Spinal cord (tissue), 10 donors: ENCODE measurements around the gene PRDM16. TPM values are rescaled to one million over a fixed set of nuclear protein-coding genes. Genes with fewer than 3 reads are reported as not detected.

Experiments
- DNase-seq, 6 donors: peaks; one replicate each; pipeline versions ENCODE4 v3.0.0 to v3.0.0-alpha.2; 2013 to 2015; ENCODE audit warnings: low spot score in 6 of 6, low read depth in 4 of 6
- H3K27ac ChIP-seq: one replicate; pipeline ENCODE4 v1.5.1; 2013; ENCODE audit warnings: low read depth, low read length, control low read depth
- H3K27me3 ChIP-seq: one replicate; pipeline ENCODE4 v1.6.1; 2013; ENCODE audit warnings: low read length; ENCODE audit not compliant: control insufficient read depth, insufficient read depth
- H3K36me3 ChIP-seq: one replicate; pipeline ENCODE4 v1.6.1; 2013; ENCODE audit warnings: low read length; ENCODE audit not compliant: control insufficient read depth, insufficient read depth
- H3K4me1 ChIP-seq: one replicate; pipeline ENCODE4 v1.6.1; 2013; ENCODE audit warnings: low read length; ENCODE audit not compliant: control insufficient read depth, insufficient read depth
- H3K4me3 ChIP-seq: one replicate; pipeline ENCODE4 v1.5.1; 2013; ENCODE audit warnings: low read depth, low read length, control low read depth
- H3K9me3 ChIP-seq: one replicate; pipeline ENCODE4 v1.6.1; 2013; ENCODE audit warnings: low read length; ENCODE audit not compliant: control insufficient read depth, insufficient read depth
- WGBS: methylation state at CpG from one replicate; pipeline ENCODE4 v1.1.5; 2013; ENCODE audit warnings: missing lambda C conversion rate; ENCODE audit not compliant: insufficient coverage; 5-methylcytosine and 5-hydroxymethylcytosine counted together
- polyA plus RNA-seq, 2 donors: library from polyadenylated mRNA; unstranded; fragments of 120-200 nt; gene quantifications; one replicate each; pipeline ENCODE4 v1.2.1, GENCODE V29; 2013; ENCODE audit not compliant: insufficient read length in 2 of 2
- total RNA-seq, 2 donors: library from RNA; depleted of rRNA in 1 of 2; stranded (reverse); fragments of 120-200 nt in 1 of 2; fragments of >200 nt in 1 of 2; gene quantifications; one replicate each; pipeline versions ENCODE4 v1.2.3 to v1.2.4, GENCODE V29; 2013 to 2014
- donor health status: healthy.

The PRDM16 gene
- total and polyA plus RNA-seq, 4 donors: 6.1 to 8.3 (median 7.3) TPM

DNA sequence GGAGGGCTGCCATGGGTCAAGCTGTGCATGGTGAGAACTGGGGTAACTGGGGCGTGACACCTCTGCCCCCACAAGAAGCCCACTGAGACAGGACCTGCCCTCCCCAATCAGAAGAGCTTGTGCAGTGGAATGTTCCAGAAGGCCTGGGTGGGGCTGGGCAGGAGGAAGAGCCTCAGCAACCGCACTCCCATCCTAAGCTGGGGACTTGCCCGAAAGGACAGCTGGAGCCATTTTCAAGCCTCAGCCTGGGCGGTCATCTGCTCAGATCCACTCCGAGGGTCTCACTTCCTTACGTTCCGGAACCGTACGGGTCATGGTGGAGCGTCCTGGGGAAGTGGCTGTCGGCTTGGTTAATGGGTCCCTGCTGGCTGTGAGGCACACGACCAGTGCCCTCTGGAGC is 226.8 kb downstream of the PRDM16 start:
- H3K27me3 ChIP-seq: peaks cover 6% of the 10 kb centered on the region
- H3K27ac ChIP-seq: no peak overlapping the region
- DNase-seq: no peak
- WGBS: 90% methylated on average over 12 of the region's 12 CpGs
- peaks cover 7% of the 10 kb centered on the region for H3K36me3 ChIP-seq
- H3K9me3 ChIP-seq: no peaks in the 10 kb centered on the region
- peaks cover 22% of the 10 kb centered on the region for H3K4me1 ChIP-seq
- no peak overlapping the region for H3K4me3 ChIP-seq

GRCh38 chr1:3296326-3296725 is 227.3 kb downstream of the PRDM16 start:
- WGBS: 63% methylated on average over 10 of the region's 11 CpGs
- no peak overlapping the region for H3K4me3 ChIP-seq
- peaks cover 22% of the 10 kb centered on the region for H3K4me1 ChIP-seq
- DNase-seq: no peak
- no peaks in the 10 kb centered on the region for H3K9me3 ChIP-seq
- peaks cover 6% of the 10 kb centered on the region for H3K27me3 ChIP-seq
- H3K27ac ChIP-seq: no peak overlapping the region
- H3K36me3 ChIP-seq: peaks cover 4% of the 10 kb centered on the region

DNA sequence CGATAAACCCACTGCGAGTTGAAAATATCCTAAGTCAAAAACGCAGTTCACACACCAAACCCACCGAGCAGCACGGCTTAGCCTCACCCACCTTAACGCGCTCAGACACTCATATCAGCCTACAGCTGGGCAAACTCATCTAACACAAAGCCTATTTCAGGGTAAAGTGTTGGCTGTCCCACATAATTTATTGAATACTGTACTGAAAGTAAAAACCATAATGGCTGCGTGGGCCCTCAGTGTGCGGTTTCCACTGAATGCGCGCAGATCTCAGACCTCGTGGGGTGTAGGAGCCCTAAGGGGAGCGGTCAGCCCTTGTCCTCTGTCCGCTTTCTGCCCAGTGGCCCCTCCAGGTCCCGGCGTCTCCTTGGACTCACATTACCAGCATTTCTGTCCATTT is 227.8 kb downstream of the PRDM16 start:
- Histone ChIP-seq H3K4me3 (no peak overlapping the region), H3K36me3 (peaks cover 4% of the 10 kb centered on the region), H3K27ac (no peak overlapping the region), H3K4me1 (peaks cover 19% of the 10 kb centered on the region), H3K27me3 (peaks cover 6% of the 10 kb centered on the region), H3K9me3 (peaks cover under 1% of the 10 kb centered on the region)
- WGBS: 89% methylated on average over 16 of the region's 16 CpGs
- no peak for DNase-seq

DNA sequence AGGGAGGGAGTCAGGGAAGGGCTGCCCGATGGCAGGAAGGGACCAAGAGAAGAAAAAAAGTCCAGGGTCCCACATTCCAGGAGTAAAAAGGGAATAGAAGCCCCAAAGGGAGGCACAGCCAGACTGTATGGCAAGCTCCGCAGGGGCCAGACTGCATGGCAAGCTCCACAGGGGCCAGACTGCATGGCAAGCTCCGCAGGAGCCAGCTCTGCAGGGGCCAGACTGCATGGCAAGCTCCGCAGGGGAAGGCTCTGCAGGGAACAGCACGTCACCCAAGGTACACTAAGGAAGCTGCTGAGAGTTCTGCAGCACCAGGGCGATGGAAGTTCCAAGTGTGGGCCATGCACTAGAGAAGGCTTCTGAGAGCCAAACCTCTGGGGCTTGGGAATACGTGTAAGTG is 228.8 kb downstream of the PRDM16 start:
- Histone ChIP-seq H3K27me3 (peaks cover 6% of the 10 kb centered on the region), H3K36me3 (peaks cover 4% of the 10 kb centered on the region), H3K4me3 (no peak overlapping the region), H3K27ac (no peak overlapping the region), H3K4me1 (peaks cover 18% of the 10 kb centered on the region), H3K9me3 (peaks cover 1% of the 10 kb centered on the region)
- 89% methylated on average over 7 of the region's 7 CpGs for WGBS
- DNase-seq: no peak

DNA sequence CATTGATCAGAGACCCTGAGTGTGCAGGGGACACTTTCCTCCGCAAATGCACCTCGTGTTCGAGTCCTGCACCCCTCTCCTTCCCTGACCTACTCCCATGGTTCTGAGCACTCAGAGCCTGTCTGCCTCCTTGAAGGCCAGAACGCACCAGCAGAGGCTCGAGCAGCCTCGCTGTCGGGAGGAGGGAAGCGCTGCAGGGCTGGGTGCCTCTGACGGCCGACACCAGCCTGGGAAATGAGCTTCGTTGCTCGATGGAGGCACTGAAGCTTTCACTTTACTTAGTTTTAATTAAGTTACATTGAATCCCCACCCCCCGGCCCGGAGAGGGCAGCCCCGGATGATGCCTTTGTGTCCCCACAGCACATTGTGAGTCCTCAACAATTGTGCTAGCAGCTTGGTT is 229.2 kb downstream of the PRDM16 start:
- peaks cover 1% of the 10 kb centered on the region for H3K9me3 ChIP-seq
- H3K4me1 ChIP-seq: peaks cover 16% of the 10 kb centered on the region
- H3K27ac ChIP-seq: no peak overlapping the region
- 93% methylated on average over 15 of the region's 15 CpGs for WGBS
- H3K36me3 ChIP-seq: peaks cover 4% of the 10 kb centered on the region
- no peak overlapping the region for H3K4me3 ChIP-seq
- no peak for DNase-seq
- H3K27me3 ChIP-seq: peaks cover 4% of the 10 kb centered on the region

DNA sequence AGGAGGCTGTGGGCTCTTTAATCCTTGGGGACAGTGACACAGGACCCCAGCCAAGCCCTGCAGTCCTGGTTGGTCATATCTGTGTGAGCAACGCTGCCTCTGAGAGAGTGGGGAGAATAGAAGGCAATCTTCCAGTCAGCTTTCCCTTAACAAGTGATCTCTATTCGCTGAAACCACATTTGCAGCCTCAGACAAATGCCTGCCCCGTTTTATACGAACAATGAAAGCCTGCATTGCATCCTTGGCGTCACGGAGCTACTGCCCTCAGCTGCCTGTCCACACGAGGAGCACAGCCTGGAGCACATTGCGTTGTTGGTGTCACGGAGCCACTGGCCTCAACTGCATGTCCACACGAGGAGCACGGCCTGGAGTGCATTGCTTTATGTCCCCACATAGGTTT is 235.2 kb downstream of the PRDM16 start:
- WGBS: 39% methylated on average over 11 of the region's 11 CpGs
- peaks cover 23% of the 10 kb centered on the region for H3K4me1 ChIP-seq
- H3K4me3 ChIP-seq: no peak overlapping the region
- H3K27me3 ChIP-seq: no peaks in the 10 kb centered on the region
- peak in 2 of 6 donors; percentile 55 to 63 for DNase-seq
- no peak overlapping the region for H3K27ac ChIP-seq
- H3K9me3 ChIP-seq: peaks cover 1% of the 10 kb centered on the region
- H3K36me3 ChIP-seq: peaks cover 5% of the 10 kb centered on the region

DNA sequence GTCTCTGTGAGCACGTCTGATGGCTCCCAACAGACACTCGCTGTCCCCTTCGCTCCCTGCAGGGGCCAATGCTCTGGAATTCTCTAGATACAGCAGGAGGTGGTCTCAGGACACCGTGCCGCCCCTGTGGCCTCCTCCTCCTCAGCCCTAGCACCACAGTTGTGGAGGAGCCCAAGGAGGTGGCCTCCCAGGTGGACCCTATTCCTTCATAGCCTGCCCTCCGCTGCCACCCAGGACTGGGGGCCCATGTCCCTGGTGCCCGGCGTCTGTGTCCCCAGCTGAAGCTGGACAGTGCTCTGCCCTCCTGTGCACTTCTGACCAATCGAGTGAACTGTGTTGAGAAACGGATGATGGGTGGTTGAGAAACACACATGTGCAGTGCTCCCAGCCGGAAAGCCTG is 235.7 kb downstream of the PRDM16 start:
- peaks cover 1% of the 10 kb centered on the region for H3K9me3 ChIP-seq
- no peak overlapping the region for H3K27ac ChIP-seq
- WGBS: 84% methylated on average over 11 of the region's 11 CpGs
- no peak overlapping the region for H3K4me3 ChIP-seq
- no peak for DNase-seq
- peaks cover 23% of the 10 kb centered on the region for H3K4me1 ChIP-seq
- no peaks in the 10 kb centered on the region for H3K27me3 ChIP-seq
- peaks cover 5% of the 10 kb centered on the region for H3K36me3 ChIP-seq

- no peak overlapping the region for H3K27ac ChIP-seq
- H3K27me3 ChIP-seq: no peaks in the 10 kb centered on the region
- no peak overlapping the region for H3K4me3 ChIP-seq
- WGBS: 86% methylated on average over 11 of the region's 13 CpGs
- H3K4me1 ChIP-seq: peaks cover 28% of the 10 kb centered on the region
- H3K36me3 ChIP-seq: peaks cover 5% of the 10 kb centered on the region
- DNase-seq: no peak
- peaks cover 1% of the 10 kb centered on the region for H3K9me3 ChIP-seq
Measured at GRCh38 chr1:3305156-3305555, 236.2 kb downstream of the PRDM16 start.

- Histone ChIP-seq H3K4me3 (no peak overlapping the region), H3K27ac (no peak overlapping the region), H3K36me3 (peaks cover 6% of the 10 kb centered on the region), H3K27me3 (peaks cover 2% of the 10 kb centered on the region), H3K9me3 (peaks cover under 1% of the 10 kb centered on the region), H3K4me1 (peaks cover 44% of the 10 kb centered on the region)
- WGBS: 89% methylated on average over 3 of the region's 10 CpGs
- DNase-seq: no peak
Measured at GRCh38 chr1:3306583-3307291, 237.7 kb downstream of the PRDM16 start.

GRCh38 chr1:3307359-3307758 is 238.4 kb downstream of the PRDM16 start:
- WGBS: 85% methylated on average over 4 of the region's 8 CpGs
- Histone ChIP-seq H3K4me1 (peaks cover 50% of the 10 kb centered on the region), H3K27ac (no peak overlapping the region), H3K4me3 (no peak overlapping the region), H3K27me3 (peaks cover 2% of the 10 kb centered on the region), H3K9me3 (no peaks in the 10 kb centered on the region), H3K36me3 (peaks cover 10% of the 10 kb centered on the region)
- no peak for DNase-seq
